Ishikawa (cell line): Measurements from ENCODE around the gene HRCT1.

ENCODE experiments used
- CEBPB ChIP-seq: IDR thresholded peaks from 2 replicates; pipeline ENCODE4 v1.6.1; 2012
- EP300 ChIP-seq: IDR thresholded peaks from 2 replicates; pipeline ENCODE4 v1.6.1; 2012; ENCODE audit warnings: borderline replicate concordance
- RAD21 ChIP-seq: IDR thresholded peaks from 2 replicates; pipeline ENCODE4 v1.6.1; 2012; ENCODE audit warnings: low read depth
- REST ChIP-seq: IDR thresholded peaks from 2 replicates; pipeline ENCODE4 v1.6.1; 2012; ENCODE audit warnings: low read depth, mild to moderate bottlenecking
- TAF1 ChIP-seq: IDR thresholded peaks from 2 replicates; pipeline ENCODE4 v1.6.1; 2012; ENCODE audit warnings: low read depth, mild to moderate bottlenecking
- ZBTB7A ChIP-seq: IDR thresholded peaks from 2 replicates; pipeline ENCODE4 v1.6.1; 2012; ENCODE audit warnings: low read depth

GRCh38 chr9:35935755-35936509 lies 29.9 kb downstream of the HRCT1 start:
- TF ChIP-seq TAF1 (no peak), ZBTB7A (no peak), RAD21 (no peak), EP300 (no peak), CEBPB (no peak), REST (no peak)
